HTR-8/SVneo (cell line): ENCODE measurements around the gene DNAJB8.

ENCODE experiments used
- DNase-seq: peaks from one replicate; pipeline ENCODE4 v3.0.0; 2011; ENCODE audit warnings: low spot score, mixed read lengths; ENCODE audit not compliant: insufficient read length
- FAIRE-seq: peaks from 2 replicates; lab custom pipeline; 2011; peaks lifted over from hg19 to GRCh38; lab: Jason Lieb, UNC

DNAJB8 gene

DNA sequence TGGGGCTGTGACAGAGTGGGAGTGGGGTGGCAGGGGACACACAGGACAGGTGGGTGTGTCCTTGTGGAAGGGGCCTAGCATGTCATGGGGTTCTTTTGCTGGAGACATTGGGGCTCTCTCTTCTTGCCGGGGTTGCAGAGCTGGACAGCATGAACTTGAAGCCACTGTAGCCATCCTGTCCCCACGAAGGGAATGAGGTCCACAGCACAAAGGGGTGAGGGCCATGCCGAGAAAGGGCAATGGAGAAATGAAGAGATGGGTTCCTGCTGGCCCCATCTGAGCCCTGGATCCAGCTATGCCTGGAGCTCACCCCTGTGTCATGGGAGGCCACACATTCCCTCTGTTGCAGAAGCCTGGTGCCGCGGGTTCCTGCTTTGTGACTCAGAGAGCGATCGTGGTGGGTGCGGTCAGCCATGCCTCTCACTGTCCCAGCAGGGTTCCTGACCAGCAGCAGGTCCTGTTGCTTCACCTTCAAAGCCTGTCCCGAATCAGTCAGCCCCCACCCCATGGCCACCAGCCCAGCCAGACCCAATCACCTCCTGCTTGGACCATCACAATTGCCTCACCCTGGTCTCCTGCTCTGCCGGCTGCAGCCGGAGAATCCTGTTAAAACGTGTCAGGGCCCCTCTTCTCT lies 50.0 kb downstream of the DNAJB8 start:
- DNase-seq (peak; percentile 79), FAIRE-seq (peak; percentile 46)

DNA sequence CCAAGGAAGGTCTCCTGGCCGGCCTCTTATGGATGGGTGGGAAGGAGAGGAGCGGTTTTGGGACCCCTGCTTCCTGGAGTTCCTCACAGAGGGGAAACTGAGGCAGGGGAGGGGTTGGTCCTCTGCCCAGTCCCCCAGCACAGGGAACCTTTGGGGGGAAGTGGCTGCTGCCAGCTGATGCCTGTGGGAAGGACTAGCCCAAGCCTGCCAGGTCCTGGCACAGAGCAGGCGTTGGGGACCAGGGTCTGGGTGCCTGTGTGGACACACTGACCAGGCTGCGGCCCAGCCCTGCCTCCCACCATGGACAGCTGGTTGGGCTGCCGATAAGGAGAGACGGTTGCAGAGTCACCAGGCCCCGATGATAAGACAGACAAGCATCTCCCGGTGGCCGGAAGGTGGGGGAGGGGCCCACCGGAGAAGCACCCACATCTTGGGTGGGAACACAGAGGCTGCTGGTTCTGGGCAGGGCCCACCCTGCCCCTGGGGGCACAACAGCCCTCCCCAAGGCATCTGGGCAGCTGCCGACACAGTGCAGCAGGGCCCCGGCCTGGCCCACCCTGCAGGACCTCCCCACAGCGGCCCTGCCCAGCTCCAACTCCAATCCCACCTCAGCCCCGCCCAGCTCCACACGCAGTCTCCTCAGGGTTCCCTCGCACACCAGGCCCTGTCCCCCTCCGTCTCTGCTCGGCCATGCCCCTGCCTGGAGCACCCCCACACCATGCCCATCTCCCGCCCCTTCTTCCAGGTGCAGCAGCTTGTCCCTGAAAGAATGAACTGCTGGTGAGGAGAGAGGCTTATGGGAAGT lies 50.7 kb downstream of the DNAJB8 start:
- FAIRE-seq (no peak), DNase-seq (no peak)

DNA sequence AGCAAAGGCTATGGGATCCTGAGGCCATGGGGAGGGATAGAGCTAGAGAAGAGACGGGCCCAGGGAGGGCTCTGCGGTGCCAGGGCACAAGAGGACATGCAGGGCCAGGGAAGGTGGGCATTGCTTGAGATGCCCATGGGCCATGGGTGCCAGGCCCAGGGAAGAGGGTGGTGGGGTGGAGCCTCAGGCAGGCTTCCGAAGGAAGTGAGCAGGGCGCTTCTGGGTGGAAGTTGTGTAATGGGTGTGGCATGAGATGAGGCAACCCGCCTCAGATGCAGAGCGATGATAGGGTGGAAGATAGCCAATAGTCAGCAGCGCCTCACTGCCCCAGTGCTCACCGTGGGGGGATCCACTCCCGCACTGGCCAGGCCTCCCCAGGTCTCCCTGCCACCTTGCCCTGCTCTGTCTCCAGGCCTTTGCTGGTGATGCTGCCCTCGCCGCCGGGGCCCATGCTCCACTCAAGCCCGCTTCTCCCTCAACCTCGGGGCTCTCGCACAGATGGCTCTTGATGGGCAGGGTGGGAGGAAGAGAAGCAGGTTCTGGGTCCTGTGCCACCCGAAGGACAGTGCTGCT lies 51.4 kb downstream of the DNAJB8 start:
- DNase-seq = no peak
- FAIRE-seq = no peak

DNA sequence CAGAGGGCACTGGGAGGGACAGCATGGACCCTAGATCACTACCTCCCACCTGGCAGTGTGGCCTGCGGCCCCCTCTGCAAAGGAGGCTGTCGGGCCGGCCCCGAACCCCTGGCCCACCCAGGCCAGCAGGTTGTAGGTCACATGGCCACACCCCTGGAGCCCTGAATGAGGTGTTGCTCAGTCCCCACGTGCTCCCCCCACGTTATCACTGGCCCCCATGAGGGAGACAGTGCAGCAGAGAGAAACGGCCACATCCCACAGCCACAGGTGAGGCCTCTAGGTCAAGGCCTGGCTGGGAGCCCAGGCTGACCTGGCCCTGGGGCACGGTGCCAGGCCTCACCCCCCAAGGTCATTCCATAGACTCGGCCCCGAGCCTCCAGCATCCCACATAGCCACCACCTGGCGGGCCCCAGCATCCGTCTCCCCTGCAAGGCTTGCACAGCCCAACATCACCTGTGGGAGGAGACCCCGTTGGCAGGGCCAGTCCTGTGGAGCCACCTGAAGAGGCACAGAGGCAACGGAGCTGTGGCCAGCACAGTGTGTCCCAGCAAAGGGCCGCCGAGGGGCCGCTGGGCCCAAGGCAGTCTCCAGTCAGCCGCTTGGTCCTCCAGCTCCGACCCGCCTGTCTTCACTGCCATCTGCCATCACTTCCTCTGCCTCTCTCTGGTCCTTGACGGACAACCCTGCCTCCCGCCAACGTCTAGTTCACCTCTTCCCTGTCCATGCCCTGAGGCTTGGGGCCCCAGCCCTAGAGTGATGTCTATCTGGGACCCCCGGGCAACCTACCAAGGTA lies 53.1 kb downstream of the DNAJB8 start:
- no peak for FAIRE-seq
- DNase-seq = no peak

DNA sequence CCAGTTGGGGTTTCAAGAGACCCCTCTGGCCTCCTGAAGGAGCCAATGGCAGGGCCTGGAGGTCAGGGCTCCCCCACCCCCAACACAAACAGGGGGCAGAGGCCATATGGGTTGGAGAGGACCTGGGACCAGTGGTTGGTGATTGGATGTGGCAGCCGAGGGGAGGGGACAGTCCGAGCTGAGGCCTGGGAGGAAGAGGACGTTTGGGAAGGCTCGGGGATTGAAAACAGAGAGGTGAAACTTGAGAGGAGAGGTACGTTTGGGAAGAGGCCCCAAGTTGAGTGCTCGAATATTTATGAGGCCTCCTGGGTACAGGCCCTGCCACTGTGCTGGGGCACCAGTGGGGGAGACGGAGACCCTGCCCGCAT lies 53.7 kb downstream of the DNAJB8 start:
- no peak for DNase-seq
- FAIRE-seq = no peak
